ENCODE data around the gene COL5A2.

The COL5A2 gene

GRCh38 chr2:189176516-189176915, 3.0 kb downstream of the COL5A2 start:
- in situ Hi-C loops (cut with MboI; ENCODE audit: low sequenced_read_pairs, unreplicated experiment) = no loop called here
- TF ChIP-seq CTCF (IDR thresholded peaks at IDR 0.05; ENCODE audit: borderline replicate concordance, control extremely low read depth, extremely low read depth, insufficient read depth, missing control alignments) = no peak
- DNase-seq (ENCODE audit: low spot score) = no peak

- in situ Hi-C loops (cut with MboI; ENCODE audit: low sequenced_read_pairs, unreplicated experiment) = no loop called here
- TF ChIP-seq CTCF (IDR thresholded peaks at IDR 0.05; ENCODE audit: borderline replicate concordance, control extremely low read depth, extremely low read depth, insufficient read depth, missing control alignments) = no peak
- DNase-seq (ENCODE audit: low spot score) = no peak
These were observed 3.6 kb downstream of the COL5A2 start for GRCh38 chr2:189175869-189176433.

- in situ Hi-C loops (cut with MboI; ENCODE audit: low sequenced_read_pairs, unreplicated experiment) = no loop called here
- TF ChIP-seq CTCF (IDR thresholded peaks at IDR 0.05; ENCODE audit: borderline replicate concordance, control extremely low read depth, extremely low read depth, insufficient read depth, missing control alignments) = no peak
- no peak for DNase-seq (ENCODE audit: low spot score)
These were observed 7.5 kb downstream of the COL5A2 start for GRCh38 chr2:189171956-189172609.

GRCh38 chr2:189168856-189169499, 10.6 kb downstream of the COL5A2 start:
- no peak for TF ChIP-seq CTCF (IDR thresholded peaks at IDR 0.05; ENCODE audit: borderline replicate concordance, control extremely low read depth, extremely low read depth, insufficient read depth, missing control alignments)

GRCh38 chr2:189165656-189166380, 13.7 kb downstream of the COL5A2 start:
- in situ Hi-C loops (cut with MboI; ENCODE audit: low sequenced_read_pairs, unreplicated experiment) = no loop called here
- TF ChIP-seq CTCF (IDR thresholded peaks at IDR 0.05; ENCODE audit: borderline replicate concordance, control extremely low read depth, extremely low read depth, insufficient read depth, missing control alignments) = no peak
- no peak for DNase-seq (ENCODE audit: low spot score)

More at GRCh38 chr2:189168856-189169499, 10.6 kb downstream of the COL5A2 start:
- DNase-seq (ENCODE audit: low spot score) = no peak
- in situ Hi-C loops (cut with MboI; ENCODE audit: low sequenced_read_pairs, unreplicated experiment) = no loop called here

- TF ChIP-seq CTCF (IDR thresholded peaks at IDR 0.05; ENCODE audit: borderline replicate concordance, control extremely low read depth, extremely low read depth, insufficient read depth, missing control alignments) = no peak
- DNase-seq (ENCODE audit: low spot score) = no peak
- in situ Hi-C loops (cut with MboI; ENCODE audit: low sequenced_read_pairs, unreplicated experiment) = no loop called here
These were observed 14.8 kb downstream of the COL5A2 start for GRCh38 chr2:189164746-189165145.
